H54 (cell line): Measurements from ENCODE around the gene RNF8.
"Not testable (repeated sequence)": the region's sequence is repeated elsewhere in the genome, so short reads cannot be mapped to it uniquely, and the experiment has no call there.

ENCODE experiments used
- DNase-seq: peaks from one replicate; pipeline ENCODE4 v3.0.0; 2011; ENCODE audit warnings: low spot score, mixed read lengths; ENCODE audit not compliant: insufficient read length
- FAIRE-seq: peaks from 3 replicates; lab custom pipeline; 2011; peaks lifted over from hg19 to GRCh38; lab: Jason Lieb, UNC
- POLR2A ChIP-seq: IDR thresholded peaks from 2 replicates; pipeline ENCODE4 v1.6.1; 2011; ENCODE audit warnings: low read depth, mild to moderate bottlenecking, low read length

The RNF8 gene

DNA sequence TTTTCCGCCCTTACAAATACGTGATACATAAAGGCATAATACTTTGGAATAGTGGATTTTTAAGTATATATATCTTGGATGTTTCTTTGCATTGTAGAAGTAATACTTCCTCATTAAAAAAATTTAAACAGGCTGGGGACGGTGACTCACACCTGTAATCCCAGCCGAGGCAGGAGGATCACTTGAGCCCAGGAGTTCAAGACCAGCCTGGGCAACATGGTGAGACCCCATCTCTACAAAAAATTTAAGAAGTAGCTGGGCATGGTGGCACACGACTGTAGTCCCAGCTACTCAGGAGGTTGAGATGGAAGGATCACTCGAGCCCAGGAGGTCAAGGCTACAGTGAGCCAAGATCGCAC is 38.6 kb upstream of the RNF8 start:
- DNase-seq, result no peak
- no peak for FAIRE-seq
- TF ChIP-seq POLR2A, result no peak

DNA sequence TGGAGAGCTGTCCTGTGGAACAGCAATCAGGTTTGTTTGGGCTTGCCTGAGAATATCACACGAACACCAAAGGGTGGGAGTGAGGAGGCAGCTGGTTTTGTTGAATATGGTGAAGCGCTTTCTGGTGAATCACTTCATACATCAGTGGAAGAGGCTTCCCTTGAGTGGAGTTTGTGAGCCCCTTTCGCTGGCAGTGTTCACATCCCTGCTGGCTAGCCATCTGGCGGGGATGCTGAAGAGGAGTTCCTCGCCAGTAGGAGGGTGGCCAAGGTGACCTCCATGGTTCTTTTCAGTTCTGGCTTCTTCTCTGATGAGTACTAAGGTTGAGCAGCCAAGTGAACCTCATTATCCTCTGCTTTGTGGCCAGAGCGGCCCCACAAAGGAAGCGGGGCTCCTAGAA is 37.7 kb upstream of the RNF8 start:
- no peak for DNase-seq
- FAIRE-seq, result no peak
- TF ChIP-seq POLR2A, result no peak

DNA sequence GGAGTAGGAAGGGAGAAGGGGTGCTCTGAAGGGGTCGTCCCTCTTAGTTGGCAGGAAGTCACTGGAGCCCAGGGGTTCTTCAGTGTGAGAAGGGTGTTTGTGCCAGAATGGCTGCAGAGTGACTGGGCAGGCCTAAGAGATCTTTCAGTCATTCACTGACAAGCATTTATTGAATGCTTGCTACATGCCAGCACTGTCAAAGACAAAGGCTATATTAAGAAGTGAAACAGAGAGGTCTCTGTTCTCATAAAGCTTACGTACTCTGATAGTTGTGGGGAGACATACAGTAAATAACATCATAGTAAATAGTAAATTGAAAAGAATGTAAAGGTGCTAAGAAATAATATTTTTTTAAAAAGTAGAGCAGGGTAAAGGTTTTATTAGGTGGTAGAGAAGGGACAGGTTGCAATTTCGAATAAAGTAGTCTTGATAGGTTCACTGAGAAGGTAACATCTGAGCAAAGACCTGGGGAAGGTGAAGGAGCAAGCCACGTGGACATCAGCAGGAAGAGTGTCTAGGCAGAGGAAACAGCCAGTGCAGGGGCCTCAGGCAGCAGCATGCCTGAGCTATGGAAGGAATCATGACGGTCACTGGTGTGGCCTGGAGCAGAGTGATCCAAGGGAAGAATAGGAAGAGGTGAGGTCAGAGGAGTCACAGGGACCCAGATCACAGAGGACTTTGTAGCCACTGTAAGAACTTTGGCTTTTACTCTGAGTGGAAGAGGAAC is 36.3 kb upstream of the RNF8 start:
- FAIRE-seq (no peak), DNase-seq (no peak)
- TF ChIP-seq POLR2A, result no peak

DNA sequence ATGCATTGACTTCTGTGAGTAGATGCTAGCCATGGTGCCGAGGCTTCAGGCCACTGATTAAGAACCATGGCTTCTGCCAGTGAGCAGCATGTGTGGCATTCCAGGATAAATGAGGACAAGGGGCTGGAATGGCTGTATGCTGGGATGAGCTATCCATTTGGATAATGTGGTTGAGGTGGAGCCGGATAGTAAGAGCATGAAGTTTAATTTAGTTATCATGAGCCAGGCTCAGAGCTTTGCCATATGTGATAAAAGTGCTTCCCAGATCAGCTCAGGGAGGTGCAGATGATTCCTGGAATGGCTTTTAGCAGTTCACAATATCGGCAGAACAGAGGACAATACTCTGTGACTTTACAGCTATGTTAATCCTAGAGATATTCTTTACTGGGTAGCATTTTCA is 34.6 kb upstream of the RNF8 start:
- no peak for TF ChIP-seq POLR2A
- FAIRE-seq, result no peak
- no peak for DNase-seq

DNA sequence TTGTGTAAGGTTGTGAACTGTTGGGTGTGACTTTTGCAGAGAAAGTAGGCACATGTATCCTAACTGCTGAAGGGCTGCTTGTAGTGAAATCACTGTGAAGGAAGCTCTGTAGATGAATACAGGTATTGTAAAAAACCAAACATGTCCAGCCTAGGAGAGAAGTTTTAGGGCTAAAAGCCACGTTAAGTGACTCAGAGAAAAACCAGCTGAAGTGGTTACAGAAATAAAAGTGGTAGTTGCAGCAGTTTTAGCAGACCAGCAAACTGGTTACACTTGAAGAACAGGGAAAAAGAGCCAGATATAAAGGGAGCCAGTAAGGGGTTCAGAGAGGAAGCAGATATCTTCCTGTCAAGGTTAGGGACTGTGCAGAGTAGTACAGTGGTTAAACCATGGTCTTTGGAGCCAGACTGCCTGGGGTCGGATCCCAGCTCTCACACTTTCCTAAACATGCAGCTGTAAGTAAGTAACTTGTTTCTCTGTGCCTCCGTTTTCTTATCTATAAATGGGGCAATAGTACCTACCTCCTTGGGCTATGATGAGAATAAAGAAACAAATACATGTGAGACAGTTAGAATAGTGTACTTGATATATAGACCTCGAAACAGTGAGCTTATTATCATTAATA is 33.8 kb upstream of the RNF8 start:
- FAIRE-seq (no peak), DNase-seq (no peak)
- no peak for TF ChIP-seq POLR2A

DNA sequence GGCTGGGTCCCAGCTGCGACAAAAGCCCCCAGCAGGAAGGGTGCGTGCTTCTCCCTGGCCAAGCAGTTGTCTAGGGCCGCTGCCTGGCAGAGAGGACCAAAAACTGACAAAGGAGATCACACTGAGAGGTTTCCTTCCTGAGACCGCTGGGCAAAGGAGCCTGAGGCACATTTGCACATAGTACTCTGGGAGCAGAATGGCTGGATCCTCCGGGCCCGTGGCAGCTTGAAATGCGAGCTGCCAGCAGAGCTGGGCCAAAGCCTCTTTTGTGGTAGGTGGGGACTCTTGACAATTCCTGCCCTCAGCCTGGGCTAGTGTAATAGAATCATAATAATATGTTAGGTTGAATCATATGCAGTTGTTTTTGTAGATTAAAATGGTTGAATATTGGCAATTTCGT is 33.1 kb upstream of the RNF8 start:
- no peak for TF ChIP-seq POLR2A
- DNase-seq (no peak), FAIRE-seq (no peak)

DNA sequence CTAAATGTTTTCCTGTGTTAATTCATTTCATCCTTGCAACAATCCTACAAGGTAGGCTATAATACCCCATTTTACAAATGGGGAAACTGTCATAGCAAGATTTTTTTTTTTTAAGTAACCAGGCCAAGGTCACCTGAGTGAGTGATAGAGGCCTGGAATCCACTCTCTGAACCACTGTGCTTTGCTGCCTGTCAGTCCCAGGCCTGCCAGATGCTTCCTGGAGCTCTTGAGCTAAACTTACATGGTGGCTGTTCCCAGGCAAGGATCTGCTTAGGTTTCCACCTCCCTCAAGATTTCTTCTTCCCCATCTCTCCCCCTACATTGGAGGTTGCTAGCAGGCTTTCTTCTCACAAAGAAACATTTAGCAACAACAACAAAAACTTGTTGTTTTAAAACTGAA is 32.7 kb upstream of the RNF8 start:
- FAIRE-seq (no peak), DNase-seq (no peak)

DNA sequence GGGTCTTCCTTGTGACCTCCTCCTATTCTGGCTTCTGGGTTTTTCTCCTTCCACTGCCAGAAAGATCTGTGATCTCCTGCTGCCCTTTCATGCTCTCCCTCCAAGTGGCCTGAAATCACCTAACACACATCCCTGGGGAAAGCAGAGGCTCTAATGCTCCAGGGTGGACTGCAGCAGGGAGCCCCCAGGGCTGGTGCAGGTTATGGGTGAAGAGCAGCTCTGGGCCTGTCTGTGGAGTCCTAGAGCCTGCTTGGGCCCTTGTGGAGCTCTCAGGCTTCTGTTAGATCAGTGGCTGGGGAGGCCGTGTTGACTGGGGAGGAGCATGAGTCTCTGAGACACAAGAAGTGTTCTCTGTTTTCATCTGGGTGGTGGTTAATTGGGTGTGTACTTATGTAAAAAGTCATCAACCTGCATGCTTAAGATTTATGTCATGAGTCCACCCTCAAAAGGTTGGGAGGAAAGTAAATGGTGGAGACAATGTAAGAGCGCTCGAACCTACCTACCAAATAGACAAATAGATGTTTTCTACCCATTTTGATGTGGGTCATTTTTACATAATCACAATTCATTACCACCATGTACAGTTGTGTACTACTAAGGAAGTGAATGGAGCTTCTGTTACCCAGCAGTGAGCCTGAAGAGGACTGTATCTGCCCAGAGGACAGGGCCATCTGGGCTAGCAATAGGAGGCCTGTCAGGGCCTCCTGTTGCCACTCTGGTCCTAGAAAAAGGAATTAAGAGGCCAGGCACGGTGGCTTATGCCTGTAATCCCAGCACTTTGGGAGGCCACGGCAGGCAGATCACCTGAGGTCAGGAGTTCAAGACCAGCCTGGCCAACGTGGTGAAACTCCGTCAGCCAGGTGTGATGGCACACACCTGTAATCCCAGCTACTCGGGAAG is 32.0 kb upstream of the RNF8 start:
- FAIRE-seq (no peak), DNase-seq (no peak)

More for the DNA sequence above, 32.7 kb upstream of the RNF8 start:
- no peak for TF ChIP-seq POLR2A

DNA sequence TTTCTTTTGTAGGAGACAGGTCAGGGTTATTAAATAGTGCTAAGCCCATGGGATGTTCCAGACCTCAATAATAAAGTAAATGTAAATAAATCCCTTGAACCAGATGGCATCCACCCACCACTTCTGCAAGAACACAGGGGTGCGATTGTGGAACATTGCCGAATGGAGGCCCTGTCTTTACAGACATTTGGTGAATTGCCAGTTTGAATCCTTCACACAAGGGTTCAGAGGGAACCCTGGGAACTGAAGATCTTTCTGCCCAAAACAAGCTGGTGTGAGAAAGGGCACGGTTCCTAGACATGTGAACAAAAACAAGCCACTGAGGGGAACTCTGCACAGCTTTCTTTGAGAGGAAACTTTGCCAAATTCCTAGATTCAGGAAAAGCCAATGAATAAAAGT is 30.2 kb upstream of the RNF8 start:
- FAIRE-seq, result no peak
- no peak for TF ChIP-seq POLR2A
- DNase-seq, result no peak

More for the DNA sequence above, 32.0 kb upstream of the RNF8 start:
- no peak for TF ChIP-seq POLR2A

DNA sequence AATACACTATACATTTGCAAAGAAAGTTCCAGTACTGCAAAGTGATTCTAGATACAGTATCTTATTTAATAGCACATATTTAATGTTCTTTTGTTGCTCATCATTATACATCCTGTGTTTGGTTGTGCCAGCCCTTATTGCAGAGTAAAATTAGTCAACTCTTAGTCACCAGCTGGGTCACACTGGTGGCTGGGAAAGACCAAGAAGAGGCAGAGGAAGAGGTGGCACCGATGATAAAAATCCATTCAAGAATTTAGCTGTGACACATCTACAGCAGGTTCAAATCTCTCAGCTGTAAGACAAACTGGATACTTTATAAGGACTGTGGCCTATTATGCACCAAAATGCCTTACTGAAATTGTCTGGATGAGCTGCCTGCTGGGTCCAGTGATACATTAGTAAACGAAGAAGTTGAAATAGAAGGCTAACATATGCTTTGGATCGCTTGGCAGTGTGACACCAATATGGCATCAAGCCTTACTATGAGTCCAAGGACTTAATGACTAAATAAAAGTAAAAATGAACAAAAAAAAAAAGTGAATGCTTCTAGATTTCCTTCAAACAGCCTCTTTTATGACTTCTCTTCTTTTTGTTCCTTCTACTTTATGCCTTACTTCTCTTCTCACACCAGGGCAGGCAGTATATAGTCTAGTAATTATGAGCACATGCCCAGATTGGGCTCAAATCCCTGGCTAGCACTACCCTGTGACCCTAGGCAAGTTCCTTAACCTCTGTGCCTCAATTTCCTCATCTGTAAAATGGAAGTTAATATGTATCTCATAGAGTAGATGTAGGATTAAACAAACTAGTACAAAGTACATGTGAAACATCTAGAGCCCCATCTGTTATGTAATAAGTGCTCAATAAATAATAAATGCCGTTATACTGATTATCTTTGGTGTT is 29.4 kb upstream of the RNF8 start:
- FAIRE-seq, result peak; percentile 76
- DNase-seq, result peak; percentile 58
- TF ChIP-seq POLR2A, result no peak

DNA sequence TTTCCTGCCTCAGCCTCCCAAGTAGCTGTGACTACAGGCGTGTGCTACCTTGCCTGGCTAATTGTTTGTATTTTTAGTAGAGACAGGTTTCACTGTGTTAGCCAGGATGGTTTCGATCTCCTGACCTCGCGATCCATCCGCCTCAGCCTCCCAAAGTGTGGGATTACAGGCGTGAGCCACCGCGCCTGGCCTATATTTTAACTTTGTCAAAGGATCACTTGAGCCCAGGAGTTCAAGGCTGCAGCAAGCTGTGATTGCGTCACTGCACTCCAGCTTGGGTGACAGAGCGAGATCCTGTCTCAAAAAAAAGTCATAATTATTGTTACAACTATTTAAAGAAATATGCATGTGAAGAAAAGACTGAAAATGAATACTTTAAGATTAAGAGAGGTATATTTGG is 23.4 kb upstream of the RNF8 start:
- FAIRE-seq, DNase-seq: not testable (repeated sequence)

DNA sequence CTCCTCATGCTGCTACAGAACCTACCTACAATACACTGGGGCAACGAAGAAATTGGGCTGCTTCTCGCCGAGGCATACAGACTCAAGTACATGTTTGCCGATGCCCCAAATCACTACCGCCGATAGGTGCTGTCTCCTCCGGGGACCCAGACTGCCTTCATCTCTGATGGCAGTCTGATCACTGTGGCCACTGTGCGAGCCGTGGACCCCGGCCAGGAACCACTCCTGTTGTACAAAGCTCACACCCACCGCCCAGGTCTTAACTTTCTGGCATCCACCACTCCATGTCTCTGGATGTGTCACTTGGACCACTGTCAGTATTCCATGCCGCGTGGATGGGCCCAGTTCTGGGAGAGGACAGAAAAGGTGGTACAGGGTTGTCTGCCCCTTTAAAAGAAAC is 22.7 kb upstream of the RNF8 start:
- no peak for DNase-seq
- FAIRE-seq, result no peak
- no peak for TF ChIP-seq POLR2A

DNA sequence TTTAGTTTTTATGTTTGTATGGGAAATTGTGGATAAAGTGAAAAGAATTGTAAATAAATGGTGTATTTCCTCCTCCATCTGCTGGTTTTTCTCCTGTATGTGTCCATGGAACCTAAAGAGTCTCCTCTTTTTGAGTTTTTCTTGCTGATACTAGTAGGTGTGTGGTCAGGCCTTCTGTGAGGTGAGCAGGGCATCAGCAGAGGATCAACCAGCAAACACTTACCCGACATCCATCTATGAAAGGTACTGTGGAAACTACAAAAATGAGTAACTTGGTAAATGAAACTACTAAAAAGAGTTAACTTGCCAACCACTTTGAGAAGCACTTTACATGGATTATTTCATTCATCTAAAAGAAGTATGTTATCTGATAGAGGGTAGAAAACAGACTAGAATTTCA is 20.9 kb upstream of the RNF8 start:
- no peak for FAIRE-seq
- no peak for DNase-seq
- TF ChIP-seq POLR2A, result no peak
